HepG2 (cell line): ENCODE measurements around the gene CCM2.

Experiments used
- MAZ ChIP-seq, 2 experiments: sonication (generic) in 1 of 2; formaldehyde crosslinking in 1 of 2; IDR thresholded peaks; 2 replicates each; pipeline versions ENCODE4 v1.5.0 to v1.6.1; 2012 to 2020; ENCODE audit warnings: low read depth in 2 of 2, mild to moderate bottlenecking in 2 of 2, borderline replicate concordance in 1 of 2, improper control_type of control experiment in 1 of 2, low read length in 1 of 2, missing genetic modification reagents in 1 of 2, moderate library complexity in 1 of 2
- NCOA2 ChIP-seq: sonication (generic); formaldehyde crosslinking; IDR thresholded peaks from 2 replicates; pipeline ENCODE4 v1.8.0; 2022; ENCODE audit warnings: inconsistent platforms
- SIN3A ChIP-seq: IDR thresholded peaks from 2 replicates; pipeline ENCODE4 v1.6.1; 2011; ENCODE audit warnings: low read depth, mild to moderate bottlenecking, control low read depth, low read length, borderline replicate concordance
- SYNCRIP ChIP-seq: fragments of 200-400 bp; formaldehyde crosslinking; IDR thresholded peaks from 2 replicates; pipeline ENCODE4 v1.6.1; 2018; ENCODE audit warnings: mild to moderate bottlenecking, low read depth, low read length; ENCODE audit not compliant: insufficient read depth
- USF2 ChIP-seq, 2 experiments: sonication (generic) in 1 of 2; formaldehyde crosslinking in 1 of 2; IDR thresholded peaks; 2 replicates each; pipeline versions ENCODE4 v1.5.1 to v1.6.1; 2011 to 2020; ENCODE audit warnings: borderline replicate concordance in 1 of 2, low read depth in 1 of 2, low read length in 1 of 2, mild to moderate bottlenecking in 1 of 2, missing genetic modification reagents in 1 of 2, moderate library complexity in 1 of 2
- ZNF362 ChIP-seq: sonication (generic); formaldehyde crosslinking; IDR thresholded peaks from 2 replicates; pipeline ENCODE4 v1.4.0; 2020; ENCODE audit warnings: missing genetic modification reagents, mild to moderate bottlenecking, borderline replicate concordance
- TF ChIP-seq, protein P1 (sequence below), 2 experiments: fragments of 450-650 bp in 1 of 2; sonication (generic) in 1 of 2; formaldehyde crosslinking; IDR thresholded peaks; 2 replicates each; pipeline versions ENCODE4 v1.5.0 to v1.8.0; 2020 to 2022; ENCODE audit warnings: mild to moderate bottlenecking in 1 of 2, missing genetic modification reagents in 1 of 2
- TF ChIP-seq, protein P2 (sequence below): sonication (generic); formaldehyde crosslinking; IDR thresholded peaks from 2 replicates; pipeline ENCODE4 v1.5.0; 2020; ENCODE audit warnings: mild to moderate bottlenecking, missing genetic modification reagents, moderate library complexity

DNA sequence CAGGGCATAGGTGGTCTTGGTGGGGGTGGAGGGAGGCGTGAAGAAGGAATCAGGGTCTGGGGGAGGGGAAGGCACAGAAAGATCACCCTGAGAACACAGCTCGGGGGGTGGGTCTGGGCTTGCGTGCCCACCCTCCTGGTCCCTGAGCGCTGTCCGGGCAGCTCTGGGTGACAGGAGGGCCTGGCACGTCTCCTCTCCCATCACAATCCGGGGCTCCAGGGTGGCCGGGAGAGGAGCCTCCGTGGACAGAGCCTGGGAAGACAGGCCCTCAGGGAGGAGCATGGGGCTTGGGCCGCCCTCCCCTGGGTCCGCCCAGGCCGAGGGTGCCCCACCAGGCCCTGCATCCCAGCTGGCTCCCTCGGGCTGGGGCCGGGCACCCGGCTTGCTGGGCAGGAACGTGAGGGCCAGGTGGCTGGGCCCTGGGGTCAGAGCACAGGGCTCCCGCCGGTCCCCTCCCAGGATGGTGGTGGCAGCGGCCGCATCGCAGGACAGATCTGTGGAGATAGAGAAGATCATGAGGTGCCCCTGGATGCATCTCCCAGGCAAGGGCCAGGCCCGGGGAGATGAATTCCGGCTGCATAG lies 85.7 kb downstream of the CCM2 start:
- TF ChIP-seq USF2 (IDR thresholded peaks at IDR 0.05; ENCODE audit: low read depth, low read length) (no peak), USF2 (CRISPR knock-in tag; IDR thresholded peaks at IDR 0.05; ENCODE audit: borderline replicate concordance) (no peak), ZNF362 (CRISPR knock-in tag) (no peak), NCOA2 (CRISPR knock-in tag) (no peak), SYNCRIP (no peak), MAZ (IDR thresholded peaks at IDR 0.05; ENCODE audit: borderline replicate concordance, low read depth, low read length) (no peak), MAZ (CRISPR knock-in tag; IDR thresholded peaks at IDR 0.05; ENCODE audit: low read depth) (no peak), SIN3A (no peak)
- TF ChIP-seq, protein P1, sequence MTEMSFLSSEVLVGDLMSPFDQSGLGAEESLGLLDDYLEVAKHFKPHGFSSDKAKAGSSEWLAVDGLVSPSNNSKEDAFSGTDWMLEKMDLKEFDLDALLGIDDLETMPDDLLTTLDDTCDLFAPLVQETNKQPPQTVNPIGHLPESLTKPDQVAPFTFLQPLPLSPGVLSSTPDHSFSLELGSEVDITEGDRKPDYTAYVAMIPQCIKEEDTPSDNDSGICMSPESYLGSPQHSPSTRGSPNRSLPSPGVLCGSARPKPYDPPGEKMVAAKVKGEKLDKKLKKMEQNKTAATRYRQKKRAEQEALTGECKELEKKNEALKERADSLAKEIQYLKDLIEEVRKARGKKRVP (CRISPR knock-in tag; IDR thresholded peaks at IDR 0.05): no peak
- TF ChIP-seq, protein P2, sequence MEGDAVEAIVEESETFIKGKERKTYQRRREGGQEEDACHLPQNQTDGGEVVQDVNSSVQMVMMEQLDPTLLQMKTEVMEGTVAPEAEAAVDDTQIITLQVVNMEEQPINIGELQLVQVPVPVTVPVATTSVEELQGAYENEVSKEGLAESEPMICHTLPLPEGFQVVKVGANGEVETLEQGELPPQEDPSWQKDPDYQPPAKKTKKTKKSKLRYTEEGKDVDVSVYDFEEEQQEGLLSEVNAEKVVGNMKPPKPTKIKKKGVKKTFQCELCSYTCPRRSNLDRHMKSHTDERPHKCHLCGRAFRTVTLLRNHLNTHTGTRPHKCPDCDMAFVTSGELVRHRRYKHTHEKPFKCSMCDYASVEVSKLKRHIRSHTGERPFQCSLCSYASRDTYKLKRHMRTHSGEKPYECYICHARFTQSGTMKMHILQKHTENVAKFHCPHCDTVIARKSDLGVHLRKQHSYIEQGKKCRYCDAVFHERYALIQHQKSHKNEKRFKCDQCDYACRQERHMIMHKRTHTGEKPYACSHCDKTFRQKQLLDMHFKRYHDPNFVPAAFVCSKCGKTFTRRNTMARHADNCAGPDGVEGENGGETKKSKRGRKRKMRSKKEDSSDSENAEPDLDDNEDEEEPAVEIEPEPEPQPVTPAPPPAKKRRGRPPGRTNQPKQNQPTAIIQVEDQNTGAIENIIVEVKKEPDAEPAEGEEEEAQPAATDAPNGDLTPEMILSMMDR (CRISPR knock-in tag): no peak
